Measurements from ENCODE around the gene POLD3.

Gene POLD3

GRCh38 chr11:74592441-74593362, at the start of gene POLD3:
POLD3 (plus strand) TSS chr11:74592582; CDS start chr11:74592659, 77 bp downstream.
- DNase-seq (ENCODE audit: low read depth): peak; percentile 90

DNA sequence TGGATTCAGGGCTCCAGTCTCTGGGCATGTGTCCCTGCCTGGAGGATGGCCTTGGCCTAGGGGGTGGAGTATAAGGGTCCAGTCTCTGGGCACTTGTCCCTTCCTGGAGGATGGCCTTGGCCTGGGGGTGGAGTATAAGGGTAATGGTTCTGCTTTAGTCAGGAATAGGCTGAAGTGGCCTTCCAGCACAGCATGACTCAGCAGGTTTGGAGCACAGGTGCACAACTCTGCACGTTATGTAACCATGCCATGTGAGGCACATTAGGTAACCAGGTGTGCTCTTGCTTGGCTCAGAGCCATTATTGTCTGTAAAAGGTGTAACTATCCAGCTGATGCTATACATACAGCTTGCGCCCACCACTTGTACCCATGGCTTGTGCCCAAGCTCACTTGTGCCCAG, 48.4 kb upstream of the POLD3 start:
- DNase-seq (ENCODE audit: low read depth): no peak

GRCh38 chr11:74546752-74547151, 45.6 kb upstream of the POLD3 start:
- no peak for DNase-seq (ENCODE audit: low read depth)

GRCh38 chr11:74550991-74551753, 41.2 kb upstream of the POLD3 start:
- no peak for DNase-seq (ENCODE audit: low read depth)

DNA sequence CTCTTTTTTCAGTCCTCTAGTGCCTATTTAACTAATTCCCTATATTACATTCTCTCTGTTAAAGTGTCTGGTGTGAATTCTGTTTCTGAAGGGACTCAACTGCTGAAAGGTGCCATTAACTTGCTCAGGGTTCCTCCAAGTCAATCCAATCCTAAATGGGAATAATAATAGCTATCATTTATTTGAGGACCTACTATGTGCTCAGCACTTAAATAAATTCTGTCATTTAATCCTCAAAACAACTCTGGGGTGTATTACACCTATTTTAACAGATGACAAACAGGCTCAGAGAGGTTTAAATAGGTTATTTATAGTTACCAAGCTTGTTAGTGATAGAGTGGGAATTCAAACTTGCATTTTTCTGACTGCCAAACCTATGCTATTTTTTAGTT, 40.6 kb upstream of the POLD3 start:
- no peak for DNase-seq (ENCODE audit: low read depth)

GRCh38 chr11:74557526-74557925, 34.9 kb upstream of the POLD3 start:
- DNase-seq (ENCODE audit: low read depth): no peak

- DNase-seq (ENCODE audit: low read depth): no peak
Measured at GRCh38 chr11:74559110-74559933, 33.1 kb upstream of the POLD3 start.

- no peak for DNase-seq (ENCODE audit: low read depth)
Measured at GRCh38 chr11:74559934-74560309, 32.5 kb upstream of the POLD3 start.

DNA sequence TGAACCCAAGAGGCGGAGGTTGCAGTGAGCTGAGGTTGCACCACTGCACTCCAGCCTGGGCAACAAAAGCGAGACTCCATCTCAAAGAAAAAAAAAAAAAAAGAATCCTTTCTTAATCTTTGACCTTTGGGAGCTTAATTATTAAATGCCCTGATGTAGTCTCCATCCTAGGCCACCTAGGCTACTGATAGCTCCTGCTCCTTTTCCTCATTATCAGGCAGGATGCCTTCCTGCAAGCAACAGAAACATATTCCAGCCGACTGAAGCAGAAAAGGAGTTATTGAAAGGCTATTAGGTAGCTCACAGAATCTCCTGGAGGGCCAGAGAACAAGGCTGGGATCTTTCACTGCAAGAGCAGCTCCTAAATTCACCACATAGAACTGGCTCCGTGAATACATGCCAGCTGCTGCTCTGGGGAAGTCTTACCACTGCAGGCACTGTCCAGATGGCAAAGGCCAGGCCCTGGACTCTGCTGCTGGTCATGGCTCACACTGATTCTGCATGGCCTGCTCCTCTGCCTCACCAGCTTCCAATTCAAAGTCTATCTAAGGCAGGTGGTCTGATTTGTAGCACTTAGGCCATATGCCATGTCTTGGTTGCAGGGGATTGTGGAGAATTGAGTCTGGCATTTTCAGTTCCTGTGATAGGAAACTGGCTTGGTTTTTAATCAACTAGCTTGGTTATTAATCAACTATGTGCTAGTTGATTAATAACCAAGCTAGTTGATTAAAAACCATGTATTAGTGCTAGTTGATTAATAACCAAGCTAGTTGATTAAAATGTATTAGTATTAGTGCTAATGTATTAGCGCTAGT, 26.0 kb upstream of the POLD3 start:
- no peak for DNase-seq (ENCODE audit: low read depth)

GRCh38 chr11:74568028-74568427, 24.4 kb upstream of the POLD3 start:
- no peak for DNase-seq (ENCODE audit: low read depth)

DNA sequence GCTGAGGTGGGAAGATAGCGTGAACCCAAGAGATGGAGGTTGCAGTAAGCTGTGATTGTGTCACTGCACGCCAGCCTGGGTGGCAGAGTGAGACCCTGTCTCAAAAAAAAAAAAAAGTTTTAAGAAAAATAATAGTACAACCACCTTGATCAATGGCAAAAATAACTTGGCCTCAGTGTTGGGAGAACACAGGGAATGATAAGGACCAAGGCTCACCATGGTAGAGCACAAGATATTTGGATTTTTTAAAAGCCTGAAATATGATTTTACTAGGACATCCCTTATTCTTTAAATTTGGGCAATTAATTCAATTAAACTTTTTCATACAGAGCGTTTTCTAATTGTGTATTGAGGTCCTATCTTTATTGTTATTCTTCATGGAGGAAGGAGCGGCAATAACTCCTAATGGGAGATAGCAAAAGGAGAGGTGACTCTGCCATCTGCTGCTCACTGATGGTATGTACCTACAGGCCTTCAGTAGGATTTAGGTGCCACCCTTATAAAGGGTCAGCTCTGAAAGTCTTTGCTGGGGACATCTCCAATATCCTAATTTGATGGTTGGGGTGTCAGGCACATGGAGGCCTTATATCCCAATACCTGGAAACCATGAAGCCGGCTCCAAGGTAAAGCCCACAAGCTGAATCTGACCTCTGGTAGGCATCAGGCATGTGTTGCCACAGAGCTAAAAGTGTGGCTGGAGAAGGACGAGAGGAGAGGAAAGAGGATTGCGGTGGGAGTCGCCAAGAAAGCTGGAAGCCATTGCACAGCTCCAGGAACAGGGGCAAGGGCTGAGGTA, 21.9 kb upstream of the POLD3 start:
- no peak for DNase-seq (ENCODE audit: low read depth)

- DNase-seq (ENCODE audit: low read depth): no peak
Measured at GRCh38 chr11:74571062-74571399, 21.4 kb upstream of the POLD3 start.

- DNase-seq (ENCODE audit: low read depth): no peak
Measured at GRCh38 chr11:74572349-74572748, 20.0 kb upstream of the POLD3 start.

DNA sequence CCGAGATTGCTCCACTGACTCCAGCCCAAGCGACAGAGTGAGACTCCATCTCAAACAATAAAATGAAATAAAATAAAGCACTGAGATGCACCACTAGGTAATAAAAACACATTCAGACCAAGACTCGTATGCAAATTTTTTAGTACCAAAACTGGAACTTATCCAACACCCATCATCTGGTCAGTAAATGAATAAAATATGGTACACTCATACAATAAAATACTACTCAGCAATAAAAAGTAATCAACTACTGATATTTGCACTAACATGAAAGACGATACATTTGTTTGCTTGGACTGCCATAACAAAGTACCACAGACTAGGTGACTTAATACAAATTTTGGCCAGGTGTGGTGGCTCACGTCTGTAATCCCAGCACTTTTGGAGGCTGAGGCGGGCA, 17.8 kb upstream of the POLD3 start:
- no peak for DNase-seq (ENCODE audit: low read depth)

- DNase-seq (ENCODE audit: low read depth): no peak
Measured at GRCh38 chr11:74575999-74576398, 16.4 kb upstream of the POLD3 start.

DNA sequence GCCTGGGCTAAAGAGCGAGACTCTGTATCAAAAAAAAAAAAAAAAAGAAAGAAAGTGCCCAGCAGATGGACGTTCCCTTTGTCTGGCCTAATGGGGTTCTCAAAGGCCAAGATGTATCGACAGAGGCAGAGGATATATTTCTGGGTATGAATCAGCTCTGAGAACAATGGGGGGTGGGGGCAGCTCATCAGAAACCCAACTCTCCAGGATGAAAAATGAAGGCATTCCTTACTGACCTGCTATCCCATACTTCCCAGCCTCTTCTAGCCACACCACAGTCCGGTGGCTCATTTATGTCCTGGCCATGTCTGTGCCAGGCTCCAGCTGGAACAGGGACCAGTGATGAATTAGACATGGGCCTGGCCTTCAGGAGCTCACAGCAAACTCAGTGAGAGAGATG, 15.2 kb upstream of the POLD3 start:
- DNase-seq (ENCODE audit: low read depth): no peak

DNA sequence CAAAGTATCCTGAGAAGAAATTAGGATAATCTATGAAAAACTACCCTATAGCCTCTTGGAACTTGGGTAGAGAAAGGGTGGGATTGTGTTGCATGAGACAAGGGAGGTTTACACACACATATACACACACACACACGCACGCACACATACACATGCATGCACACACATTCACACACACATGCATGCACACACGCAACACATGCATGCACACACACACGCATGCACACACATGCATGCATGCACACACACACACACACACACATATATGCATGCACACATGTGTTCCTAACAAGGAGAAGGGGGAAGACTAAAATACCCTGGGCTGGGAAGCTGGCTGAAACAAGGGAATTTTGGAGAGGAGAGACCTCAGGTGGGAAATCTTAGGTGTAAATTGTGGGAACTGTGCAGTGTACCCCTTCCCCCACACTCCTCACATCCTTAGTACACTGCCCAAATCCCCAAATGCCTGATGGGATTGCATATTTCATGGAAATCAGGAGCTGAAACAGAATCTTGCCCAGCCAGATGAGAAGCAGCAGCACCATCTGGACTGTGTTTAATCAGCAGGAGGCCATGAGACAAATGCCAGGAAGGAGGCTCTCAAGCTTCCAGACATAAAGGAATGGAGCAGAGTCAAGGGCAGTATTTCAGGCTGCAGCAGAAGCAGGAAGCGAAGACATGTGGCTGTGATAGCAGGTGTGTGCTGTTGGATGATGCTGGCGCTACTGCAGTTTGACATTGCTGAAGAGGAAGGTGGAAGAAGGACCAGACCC, 14.6 kb upstream of the POLD3 start:
- DNase-seq (ENCODE audit: low read depth): no peak

- no peak for DNase-seq (ENCODE audit: low read depth)
Measured at GRCh38 chr11:74579577-74580270, 12.7 kb upstream of the POLD3 start.

- DNase-seq (ENCODE audit: low read depth): no peak
Measured at GRCh38 chr11:74581954-74582547, 10.3 kb upstream of the POLD3 start.
